H1 (cell line): ENCODE data around the gene SMTNL1. TPM values are rescaled to one million over a fixed set of nuclear protein-coding genes. Genes with fewer than 3 reads are reported as not detected.

Source experiments
- CBX5 ChIP-seq: fragments of 300-800, 300-1000 bp; sonication (generic); IDR thresholded peaks from 2 replicates; pipeline ENCODE4 v1.7.1; 2016; ENCODE audit warnings: antibody characterized with exemption, low read length, low read depth
- CBX8 ChIP-seq: fragments of 300-800, 300-1000 bp; sonication (generic); IDR thresholded peaks from 2 replicates; pipeline ENCODE4 v1.7.1; 2016; ENCODE audit warnings: low read depth, low read length, borderline replicate concordance
- CHD2 ChIP-seq: IDR thresholded peaks from 2 replicates; pipeline ENCODE4 v1.6.1; 2012; ENCODE audit warnings: low read length, improper control_type of control experiment
- CHD7 ChIP-seq: fragments of 300-600 bp; sonication (generic); IDR thresholded peaks from 2 replicates; pipeline ENCODE4 v1.7.1; 2012; ENCODE audit warnings: low read length, moderate library complexity, mild to moderate bottlenecking, inconsistent platforms; ENCODE audit not compliant: insufficient replicate concordance
- EGR1 ChIP-seq: IDR thresholded peaks from 2 replicates; pipeline ENCODE4 v1.6.1; 2011; ENCODE audit warnings: low read depth, low read length, borderline replicate concordance
- HDAC6 ChIP-seq: IDR thresholded peaks from one replicate; pipeline ENCODE4 v1.7.1; 2012; ENCODE audit warnings: low read depth, mild to moderate bottlenecking, inconsistent platforms, low read length, moderate library complexity
- KDM4A ChIP-seq: IDR thresholded peaks from one replicate; pipeline ENCODE4 v1.7.1; 2012; ENCODE audit warnings: low read depth, mild to moderate bottlenecking, moderate library complexity, low read length, inconsistent platforms; ENCODE audit not compliant: severe bottlenecking
- MAFK ChIP-seq: IDR thresholded peaks from 2 replicates; pipeline ENCODE4 v1.6.1; 2012; ENCODE audit warnings: low read depth, mild to moderate bottlenecking, improper control_type of control experiment, low read length
- POU5F1 ChIP-seq: IDR thresholded peaks from 2 replicates; pipeline ENCODE4 v1.6.1; 2011; ENCODE audit warnings: low read depth, mild to moderate bottlenecking, low read length, moderate library complexity
- SIN3A ChIP-seq, 2 experiments: IDR thresholded peaks in 1 of 2; conservative IDR thresholded peaks in 1 of 2; 2 replicates each; pipeline ENCODE4 v1.6.1; 2011 to 2012; ENCODE audit warnings: low read length in 2 of 2, improper control_type of control experiment in 1 of 2, low read depth in 1 of 2, mild to moderate bottlenecking in 1 of 2
- SIRT6 ChIP-seq: IDR thresholded peaks from one replicate; pipeline ENCODE4 v1.7.1; 2012; ENCODE audit warnings: low read length, inconsistent platforms
- polyA plus RNA-seq, 7 experiments: library from polyadenylated mRNA; depleted of rRNA in 3 of 7; stranded (reverse) in 5 of 7; unstranded in 2 of 7; fragments of >200 nt in 5 of 7; fragments of 200-250 nt in 2 of 7; gene quantifications; 1 replicate in 5 of 7; 2 replicates in 1 of 7; 4 replicates in 1 of 7; pipeline versions ENCODE4 v1.2.1 to v1.2.3, GENCODE V29; 2011 to 2013; ENCODE audit warnings: missing spikeins in 2 of 7, mixed read lengths in 2 of 7
- total RNA-seq: library from RNA; stranded (reverse); fragmentation: NEBNext Ultra II Directional; extraction: Animal tissue kit (Norgen Biotek cat#: 25700); gene quantifications from 2 replicates; pipeline ENCODE4 v1.2.1, GENCODE V29; 2021

SMTNL1 gene
- total and polyA plus RNA-seq, 2 of the 8 experiments (the other 6 are each of a cell fraction or from before 2014, with no cell fraction given): 0.18 TPM; not detected in 1

GRCh38 chr11:57511741-57512430 is 25.5 kb upstream of the SMTNL1 start (continued):
- TF ChIP-seq CHD7 (no peak), SIN3A (conservative IDR thresholded peaks at IDR 0.05 in 1 of 2, IDR thresholded peaks at IDR 0.05 in 1 of 2; ENCODE audit: low read depth in 1 of 2, low read length in 2 of 2) (no peak), CBX5 (no peak), CBX8 (no peak), MAFK (no peak), KDM4A (no peak), SIRT6 (no peak), POU5F1 (no peak), HDAC6 (no peak), EGR1 (no peak), CHD2 (no peak)
